Natural killer cell (primary cell): ENCODE data around the gene FAM3A. TPM values are rescaled to one million over a fixed set of nuclear protein-coding genes. Genes with fewer than 3 reads are reported as not detected.

Experiments
- ATAC-seq, 3 donors: fragments of 150-1000 bp in 2 of 3; fragments of 200-7000 bp in 1 of 3; cut with Tn5 transposase; 1 replicate in 1 of 3; 2 replicates in 2 of 3; pipeline ENCODE4 v1.10.0; 2021; ENCODE audit warnings: mild to moderate bottlenecking in 2 of 3, moderate library complexity in 2 of 3
- DNase-seq, 2 donors: peaks; one replicate each; pipeline versions ENCODE4 v3.0.0 to v3.0.0-alpha.2; 2013 to 2021; ENCODE audit warnings: mixed read lengths in 1 of 2
- H3K27ac ChIP-seq: one replicate; pipeline ENCODE4 v1.5.1; 2013; ENCODE audit warnings: mild to moderate bottlenecking, low read length
- H3K27me3 ChIP-seq: one replicate; pipeline ENCODE4 v1.6.1; 2013; ENCODE audit warnings: low read length; ENCODE audit not compliant: control insufficient read depth, insufficient read depth
- H3K36me3 ChIP-seq: one replicate; pipeline ENCODE4 v1.6.1; 2013; ENCODE audit warnings: low read length; ENCODE audit not compliant: control insufficient read depth, insufficient read depth
- H3K4me1 ChIP-seq: one replicate; pipeline ENCODE4 v1.6.1; 2013; ENCODE audit warnings: low read length; ENCODE audit not compliant: control insufficient read depth, insufficient read depth
- H3K4me3 ChIP-seq: one replicate; pipeline ENCODE4 v1.5.1; 2013; ENCODE audit warnings: low read length
- H3K9me3 ChIP-seq: one replicate; pipeline ENCODE4 v1.6.1; 2013; ENCODE audit warnings: low read length; ENCODE audit not compliant: control insufficient read depth, insufficient read depth
- H3K27ac Mint-ChIP-seq, 2 donors: one replicate each; pipeline ENCODE4 v1.8.0; 2022; ENCODE audit warnings: mild to moderate bottlenecking in 2 of 2, mixed read lengths in 2 of 2, moderate library complexity in 1 of 2
- H3K27me3 Mint-ChIP-seq, 2 donors: one replicate each; pipeline ENCODE4 v1.8.0; 2022; ENCODE audit warnings: low read depth in 2 of 2, mixed read lengths in 2 of 2
- H3K36me3 Mint-ChIP-seq: one replicate; pipeline ENCODE4 v1.8.0; 2022; ENCODE audit warnings: mixed read lengths
- H3K4me1 Mint-ChIP-seq, 2 donors: one replicate each; pipeline ENCODE4 v1.8.0; 2022; ENCODE audit warnings: mixed read lengths in 2 of 2
- H3K4me3 Mint-ChIP-seq: one replicate; pipeline ENCODE4 v1.8.0; 2022; ENCODE audit warnings: mild to moderate bottlenecking, moderate library complexity, mixed read lengths
- H3K9me3 Mint-ChIP-seq, 2 donors: one replicate each; pipeline ENCODE4 v1.8.0; 2022; ENCODE audit warnings: mixed read lengths in 2 of 2
- WGBS: methylation state at CpG from one replicate; pipeline ENCODE4 v1.1.7; 2013; ENCODE audit warnings: missing lambda C conversion rate; ENCODE audit not compliant: insufficient coverage; 5-methylcytosine and 5-hydroxymethylcytosine counted together
- intact Hi-C: fragments of 100-400 bp; cut with micrococcal nuclease; formaldehyde crosslinking; loops from one replicate; pipeline ENCODE4 v1.14.2; 2022
- total RNA-seq, 4 donors: library from RNA; stranded (reverse); fragments of 120-200 nt in 1 of 4; gene quantifications; one replicate each; pipeline versions ENCODE4 v1.2.3 to v1.2.4, GENCODE V29; 2013 to 2022
- TF ChIP-seq, protein P1 (sequence below): fragments of 200-600 bp; IDR thresholded peaks from one replicate; pipeline ENCODE4 v1.8.0; 2022; ENCODE audit warnings: antibody characterized with exemption

Gene FAM3A
- total RNA-seq, 3 donors from 2014 or later (not counting 1 experiment from before 2014, with no cell fraction given) = 31.1 to 38.0 (median 37.3) TPM

DNA sequence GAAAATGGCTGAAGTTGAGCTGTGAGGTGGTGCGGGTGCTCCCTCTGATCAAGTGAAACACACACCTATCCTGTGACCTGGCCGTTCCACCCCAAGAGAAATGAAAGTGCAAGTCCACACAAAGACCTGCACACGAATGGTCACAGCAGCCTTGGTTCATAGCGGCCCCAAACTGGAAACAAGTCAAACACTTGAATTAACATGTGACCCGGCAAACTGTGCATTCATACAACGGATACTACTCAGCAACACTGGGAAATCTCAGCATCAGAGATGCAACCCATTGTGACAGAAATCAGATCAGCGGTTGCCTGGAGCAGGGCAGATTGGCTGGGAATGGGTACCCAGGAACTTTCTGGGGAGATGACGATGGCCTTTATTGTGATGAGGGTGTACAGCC, 23.0 kb upstream of the FAM3A start:
- 76% methylated on average over 8 of the region's 8 CpGs for WGBS
- peak overlapping the region; percentile 79 to 93 for H3K27ac Mint-ChIP-seq
- H3K27me3 Mint-ChIP-seq = no peaks in the 10 kb centered on the region
- TF ChIP-seq, protein P1, sequence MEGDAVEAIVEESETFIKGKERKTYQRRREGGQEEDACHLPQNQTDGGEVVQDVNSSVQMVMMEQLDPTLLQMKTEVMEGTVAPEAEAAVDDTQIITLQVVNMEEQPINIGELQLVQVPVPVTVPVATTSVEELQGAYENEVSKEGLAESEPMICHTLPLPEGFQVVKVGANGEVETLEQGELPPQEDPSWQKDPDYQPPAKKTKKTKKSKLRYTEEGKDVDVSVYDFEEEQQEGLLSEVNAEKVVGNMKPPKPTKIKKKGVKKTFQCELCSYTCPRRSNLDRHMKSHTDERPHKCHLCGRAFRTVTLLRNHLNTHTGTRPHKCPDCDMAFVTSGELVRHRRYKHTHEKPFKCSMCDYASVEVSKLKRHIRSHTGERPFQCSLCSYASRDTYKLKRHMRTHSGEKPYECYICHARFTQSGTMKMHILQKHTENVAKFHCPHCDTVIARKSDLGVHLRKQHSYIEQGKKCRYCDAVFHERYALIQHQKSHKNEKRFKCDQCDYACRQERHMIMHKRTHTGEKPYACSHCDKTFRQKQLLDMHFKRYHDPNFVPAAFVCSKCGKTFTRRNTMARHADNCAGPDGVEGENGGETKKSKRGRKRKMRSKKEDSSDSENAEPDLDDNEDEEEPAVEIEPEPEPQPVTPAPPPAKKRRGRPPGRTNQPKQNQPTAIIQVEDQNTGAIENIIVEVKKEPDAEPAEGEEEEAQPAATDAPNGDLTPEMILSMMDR = no peak
- no peak overlapping the region for H3K27ac ChIP-seq
- no peak overlapping the region for H3K4me3 ChIP-seq
- H3K36me3 Mint-ChIP-seq = no peaks in the 10 kb centered on the region
- intact Hi-C loops = no loop called here
- no peaks in the 10 kb centered on the region for H3K27me3 ChIP-seq
- H3K36me3 ChIP-seq = peaks cover 18% of the 10 kb centered on the region
- DNase-seq (no peak), ATAC-seq (no peak)
- H3K4me1 Mint-ChIP-seq = peaks cover 32 to 38% of the 10 kb centered on the region in 2 donors
- no peaks in the 10 kb centered on the region for H3K9me3 Mint-ChIP-seq
- H3K9me3 ChIP-seq = no peaks in the 10 kb centered on the region
- H3K4me3 Mint-ChIP-seq = peak overlapping the region; percentile 50
- peaks cover 70% of the 10 kb centered on the region for H3K4me1 ChIP-seq

DNA sequence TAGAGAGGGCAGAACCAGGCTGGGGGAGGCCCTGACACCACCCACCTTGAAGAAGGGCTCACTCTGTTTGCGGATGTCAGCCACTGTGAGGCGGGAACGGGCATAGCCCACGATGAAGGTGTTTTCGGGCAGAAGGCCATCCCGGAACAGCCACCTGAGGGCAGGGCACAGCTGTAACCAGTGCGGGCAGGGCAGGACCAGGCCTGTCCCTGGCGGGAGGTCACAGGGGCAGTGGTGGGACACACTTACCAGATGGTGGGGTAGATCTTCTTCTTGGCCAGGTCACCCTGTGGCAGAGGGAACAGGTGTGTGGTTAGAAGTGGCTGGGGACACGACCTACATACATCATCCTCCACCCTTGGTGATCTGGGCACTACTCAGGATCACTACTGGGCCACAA, 19.9 kb upstream of the FAM3A start:
- Histone ChIP-seq H3K4me3 (no peak overlapping the region), H3K27me3 (no peaks in the 10 kb centered on the region), H3K27ac (no peak overlapping the region), H3K36me3 (peaks cover 36% of the 10 kb centered on the region), H3K4me1 (peaks cover 39% of the 10 kb centered on the region), H3K9me3 (no peaks in the 10 kb centered on the region)
- peak overlapping the region in 1 of 2 donors; percentile 23 for H3K27ac Mint-ChIP-seq
- no peaks in the 10 kb centered on the region for H3K27me3 Mint-ChIP-seq
- no peak for DNase-seq
- no peaks in the 10 kb centered on the region for H3K36me3 Mint-ChIP-seq
- intact Hi-C loops = no loop called here
- WGBS = 93% methylated on average over 8 of the region's 9 CpGs
- peaks cover 15 to 20% of the 10 kb centered on the region in 2 donors for H3K4me1 Mint-ChIP-seq
- H3K9me3 Mint-ChIP-seq = no peaks in the 10 kb centered on the region
- TF ChIP-seq, protein P1 = no peak
- no peak for ATAC-seq
- no peak overlapping the region for H3K4me3 Mint-ChIP-seq

- no peaks in the 10 kb centered on the region for H3K36me3 Mint-ChIP-seq
- 45% methylated on average over 33 of the region's 34 CpGs for WGBS
- intact Hi-C loops = loop anchor here (5.0 kb wide), 1 partner anchor 137 kb away; the partner anchor contains the start of gene RPL10
These were observed 18.7 kb upstream of the FAM3A start for GRCh38 chrX:154534526-154535322.

More at GRCh38 chrX:154534526-154535322, 18.7 kb upstream of the FAM3A start:
- Histone ChIP-seq H3K4me1 (peaks cover 34% of the 10 kb centered on the region), H3K9me3 (no peaks in the 10 kb centered on the region), H3K27me3 (no peaks in the 10 kb centered on the region), H3K4me3 (no peak overlapping the region), H3K27ac (peak overlapping the region; percentile 50), H3K36me3 (peaks cover 36% of the 10 kb centered on the region)
- Mint-ChIP-seq H3K27ac (peak overlapping the region; percentile 72 to 85), H3K9me3 (no peaks in the 10 kb centered on the region), H3K4me1 (peaks cover 15 to 17% of the 10 kb centered on the region in 2 donors), H3K27me3 (no peaks in the 10 kb centered on the region), H3K4me3 (peak overlapping the region; percentile 9)
- DNase-seq (peak; percentile 85 to 92), ATAC-seq (peak; percentile 93 to 100 (median 95))
- TF ChIP-seq, protein P1 = peak; percentile 94
